GM12891 (cell line): ENCODE measurements around the gene PERCC1.

Experiments
- PAX5 ChIP-seq: IDR thresholded peaks from 2 replicates; pipeline ENCODE4 v1.6.1; 2011; ENCODE audit warnings: low read length, moderate library complexity, mild to moderate bottlenecking; ENCODE audit not compliant: insufficient read depth, severe bottlenecking
- POLR2A ChIP-seq: IDR thresholded peaks from 2 replicates; pipeline ENCODE4 v1.6.1; 2011; ENCODE audit warnings: low read depth, low read length, control low read depth
- POLR2AphosphoS5 ChIP-seq: IDR thresholded peaks from 2 replicates; pipeline ENCODE4 v1.6.1; 2011; ENCODE audit warnings: low read depth, low read length, control low read depth
- SPI1 ChIP-seq: IDR thresholded peaks from 2 replicates; pipeline ENCODE4 v1.6.1; 2011; ENCODE audit warnings: low read depth, low read length, control low read depth
- TAF1 ChIP-seq: IDR thresholded peaks from 2 replicates; pipeline ENCODE4 v1.6.1; 2011; ENCODE audit warnings: low read depth, low read length, control low read depth

- no peak for TF ChIP-seq POLR2AphosphoS5
- TF ChIP-seq POLR2A, result no peak
- no peak for TF ChIP-seq SPI1
- no peak for TF ChIP-seq TAF1
- no peak for TF ChIP-seq PAX5
Measured at GRCh38 chr16:1387331-1387730, 43.5 kb upstream of the PERCC1 start.
